K562 (cell line): ENCODE results near the gene PBRM1.

Source experiments
- EZH2 ChIP-seq: IDR thresholded peaks from 2 replicates; pipeline ENCODE4 v1.6.1; 2012; ENCODE audit warnings: low read depth, mild to moderate bottlenecking, inconsistent platforms, low read length, borderline replicate concordance
- FOXM1 ChIP-seq, 2 experiments: fragments of 450-650 bp in 1 of 2; sonication (generic) in 1 of 2; formaldehyde crosslinking in 1 of 2; IDR thresholded peaks; 2 replicates each; pipeline versions ENCODE4 v1.6.1 to v1.9.0; 2017 to 2022; ENCODE audit warnings: low read depth in 2 of 2, mild to moderate bottlenecking in 2 of 2, missing genetic modification reagents in 1 of 2, moderate library complexity in 1 of 2
- PCBP2 ChIP-seq: fragments of 200-400 bp; formaldehyde crosslinking; IDR thresholded peaks from 2 replicates; pipeline ENCODE4 v1.6.1; 2018; ENCODE audit warnings: low read length, low read depth, mild to moderate bottlenecking, moderate library complexity; ENCODE audit not compliant: poor library complexity, severe bottlenecking
- SP1 ChIP-seq: sonication (generic); formaldehyde crosslinking; IDR thresholded peaks from 2 replicates; pipeline ENCODE4 v1.8.1; 2022; ENCODE audit warnings: mild to moderate bottlenecking, missing genetic modification reagents
- ZNF282 ChIP-seq: sonication (generic); formaldehyde crosslinking; IDR thresholded peaks from 2 replicates; pipeline ENCODE4 v1.8.1; 2023; ENCODE audit warnings: missing genetic modification reagents
- TF ChIP-seq, protein P1 (sequence below), 2 experiments: fragments of 450-650 bp in 1 of 2; sonication (generic) in 1 of 2; formaldehyde crosslinking in 1 of 2; IDR thresholded peaks in 1 of 2; conservative IDR thresholded peaks in 1 of 2; 2 replicates each; pipeline versions ENCODE4 v1.6.1 to v1.8.1; 2016 to 2023; ENCODE audit warnings: mild to moderate bottlenecking in 2 of 2, moderate library complexity in 2 of 2, inconsistent platforms in 1 of 2, missing genetic modification reagents in 1 of 2
- TF ChIP-seq, protein P2 (sequence below): fragments of 250-450 bp; sonication (Bioruptor Pico); IDR thresholded peaks from 2 replicates; pipeline ENCODE4 v1.5.0; 2020; ENCODE audit warnings: mild to moderate bottlenecking, borderline replicate concordance
- TF ChIP-seq, protein P3 (sequence below), 3 experiments: IDR thresholded peaks in 2 of 3; conservative IDR thresholded peaks in 1 of 3; 2 replicates each; pipeline ENCODE4 v1.5.1; 2011 to 2012; ENCODE audit warnings: low read length in 3 of 3, mild to moderate bottlenecking in 3 of 3, control low read depth in 2 of 3, improper control_type of control experiment in 1 of 3, inconsistent platforms in 1 of 3, low read depth in 1 of 3, mixed read lengths in 1 of 3, moderate library complexity in 1 of 3; ENCODE audit not compliant: insufficient read depth in 2 of 3
- TF ChIP-seq, protein P4 (sequence below): sonication (generic); formaldehyde crosslinking; IDR thresholded peaks from 2 replicates; pipeline ENCODE4 v1.8.0; 2022; ENCODE audit warnings: mild to moderate bottlenecking, missing genetic modification reagents

DNA sequence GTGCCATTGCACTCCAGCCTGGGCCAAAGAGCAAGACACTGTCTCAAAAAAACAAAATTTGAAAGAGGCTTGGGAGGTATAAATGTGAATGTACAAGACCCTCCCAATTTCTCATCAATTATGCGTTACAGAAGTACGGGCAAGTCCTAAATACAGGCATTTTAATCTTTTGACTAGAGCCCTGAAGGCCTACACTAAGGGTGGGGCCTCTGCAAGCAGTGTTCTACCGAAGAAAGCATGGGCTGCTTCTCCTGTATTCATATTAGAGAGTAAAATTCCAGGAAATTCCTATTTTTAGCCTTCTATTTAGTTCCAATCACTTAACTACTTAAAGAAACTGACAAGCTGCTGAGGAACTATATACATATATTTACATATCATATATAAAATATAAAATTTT lies 25.7 kb downstream of the PBRM1 start:
- TF ChIP-seq, protein P1, sequence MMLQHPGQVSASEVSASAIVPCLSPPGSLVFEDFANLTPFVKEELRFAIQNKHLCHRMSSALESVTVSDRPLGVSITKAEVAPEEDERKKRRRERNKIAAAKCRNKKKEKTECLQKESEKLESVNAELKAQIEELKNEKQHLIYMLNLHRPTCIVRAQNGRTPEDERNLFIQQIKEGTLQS (IDR thresholded peaks at IDR 0.05): no peak
- TF ChIP-seq, protein P1 (CRISPR knock-in tag; conservative IDR thresholded peaks at IDR 0.05): no peak
- no peak for TF ChIP-seq FOXM1 (IDR thresholded peaks at IDR 0.05; ENCODE audit: low read depth)
- TF ChIP-seq FOXM1 (CRISPR knock-in tag; IDR thresholded peaks at IDR 0.05; ENCODE audit: low read depth): no peak
- no peak for TF ChIP-seq ZNF282 (CRISPR knock-in tag)
- no peak for TF ChIP-seq SP1 (CRISPR knock-in tag)
- TF ChIP-seq, protein P2, sequence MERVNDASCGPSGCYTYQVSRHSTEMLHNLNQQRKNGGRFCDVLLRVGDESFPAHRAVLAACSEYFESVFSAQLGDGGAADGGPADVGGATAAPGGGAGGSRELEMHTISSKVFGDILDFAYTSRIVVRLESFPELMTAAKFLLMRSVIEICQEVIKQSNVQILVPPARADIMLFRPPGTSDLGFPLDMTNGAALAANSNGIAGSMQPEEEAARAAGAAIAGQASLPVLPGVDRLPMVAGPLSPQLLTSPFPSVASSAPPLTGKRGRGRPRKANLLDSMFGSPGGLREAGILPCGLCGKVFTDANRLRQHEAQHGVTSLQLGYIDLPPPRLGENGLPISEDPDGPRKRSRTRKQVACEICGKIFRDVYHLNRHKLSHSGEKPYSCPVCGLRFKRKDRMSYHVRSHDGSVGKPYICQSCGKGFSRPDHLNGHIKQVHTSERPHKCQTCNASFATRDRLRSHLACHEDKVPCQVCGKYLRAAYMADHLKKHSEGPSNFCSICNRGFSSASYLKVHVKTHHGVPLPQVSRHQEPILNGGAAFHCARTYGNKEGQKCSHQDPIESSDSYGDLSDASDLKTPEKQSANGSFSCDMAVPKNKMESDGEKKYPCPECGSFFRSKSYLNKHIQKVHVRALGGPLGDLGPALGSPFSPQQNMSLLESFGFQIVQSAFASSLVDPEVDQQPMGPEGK (CRISPR knock-in tag): no peak
- TF ChIP-seq, protein P3, sequence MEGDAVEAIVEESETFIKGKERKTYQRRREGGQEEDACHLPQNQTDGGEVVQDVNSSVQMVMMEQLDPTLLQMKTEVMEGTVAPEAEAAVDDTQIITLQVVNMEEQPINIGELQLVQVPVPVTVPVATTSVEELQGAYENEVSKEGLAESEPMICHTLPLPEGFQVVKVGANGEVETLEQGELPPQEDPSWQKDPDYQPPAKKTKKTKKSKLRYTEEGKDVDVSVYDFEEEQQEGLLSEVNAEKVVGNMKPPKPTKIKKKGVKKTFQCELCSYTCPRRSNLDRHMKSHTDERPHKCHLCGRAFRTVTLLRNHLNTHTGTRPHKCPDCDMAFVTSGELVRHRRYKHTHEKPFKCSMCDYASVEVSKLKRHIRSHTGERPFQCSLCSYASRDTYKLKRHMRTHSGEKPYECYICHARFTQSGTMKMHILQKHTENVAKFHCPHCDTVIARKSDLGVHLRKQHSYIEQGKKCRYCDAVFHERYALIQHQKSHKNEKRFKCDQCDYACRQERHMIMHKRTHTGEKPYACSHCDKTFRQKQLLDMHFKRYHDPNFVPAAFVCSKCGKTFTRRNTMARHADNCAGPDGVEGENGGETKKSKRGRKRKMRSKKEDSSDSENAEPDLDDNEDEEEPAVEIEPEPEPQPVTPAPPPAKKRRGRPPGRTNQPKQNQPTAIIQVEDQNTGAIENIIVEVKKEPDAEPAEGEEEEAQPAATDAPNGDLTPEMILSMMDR (IDR thresholded peaks at IDR 0.05 in 2 of 3, conservative IDR thresholded peaks at IDR 0.05 in 1 of 3; ENCODE audit: insufficient read depth in 2 of 3, low read depth in 1 of 3, low read length in 3 of 3): no peak
- TF ChIP-seq, protein P4, sequence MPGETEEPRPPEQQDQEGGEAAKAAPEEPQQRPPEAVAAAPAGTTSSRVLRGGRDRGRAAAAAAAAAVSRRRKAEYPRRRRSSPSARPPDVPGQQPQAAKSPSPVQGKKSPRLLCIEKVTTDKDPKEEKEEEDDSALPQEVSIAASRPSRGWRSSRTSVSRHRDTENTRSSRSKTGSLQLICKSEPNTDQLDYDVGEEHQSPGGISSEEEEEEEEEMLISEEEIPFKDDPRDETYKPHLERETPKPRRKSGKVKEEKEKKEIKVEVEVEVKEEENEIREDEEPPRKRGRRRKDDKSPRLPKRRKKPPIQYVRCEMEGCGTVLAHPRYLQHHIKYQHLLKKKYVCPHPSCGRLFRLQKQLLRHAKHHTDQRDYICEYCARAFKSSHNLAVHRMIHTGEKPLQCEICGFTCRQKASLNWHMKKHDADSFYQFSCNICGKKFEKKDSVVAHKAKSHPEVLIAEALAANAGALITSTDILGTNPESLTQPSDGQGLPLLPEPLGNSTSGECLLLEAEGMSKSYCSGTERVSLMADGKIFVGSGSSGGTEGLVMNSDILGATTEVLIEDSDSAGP (CRISPR knock-in tag): no peak
- no peak for TF ChIP-seq EZH2
- TF ChIP-seq PCBP2: no peak
